Neural cell (in vitro differentiated cells): Measurements from ENCODE around the gene APBB1IP. TPM values are rescaled to one million over a fixed set of nuclear protein-coding genes. Genes with fewer than 3 reads are reported as not detected.
"Not testable (repeated sequence)": the region's sequence is repeated elsewhere in the genome, so short reads cannot be mapped to it uniquely, and the experiment has no call there.

Experiments
- H2AFZ ChIP-seq: fragments of 200-600, 300-800 bp; sonication (generic), shearing (Covaris generic); 2 replicates; pipeline ENCODE4 v1.6.0; 2014; ENCODE audit warnings: low read depth, mild to moderate bottlenecking, antibody characterized with exemption, low read length, moderate library complexity
- H3F3A ChIP-seq: fragments of 200-600 bp; shearing (Covaris generic); 2 replicates; pipeline ENCODE4 v1.6.1; 2016; ENCODE audit warnings: mild to moderate bottlenecking, moderate library complexity, mixed read lengths, antibody characterized with exemption, low read length; ENCODE audit not compliant: insufficient read depth, poor library complexity, severe bottlenecking
- H3K27ac ChIP-seq: fragments of 200-600, 300-800 bp; sonication (generic), shearing (Covaris generic); 2 replicates; pipeline ENCODE4 v1.5.1; 2014; ENCODE audit warnings: mild to moderate bottlenecking, low read length, moderate library complexity
- H3K27me3 ChIP-seq: fragments of 300-800, 200-600 bp; sonication (generic), shearing (Covaris generic); 2 replicates; pipeline ENCODE4 v1.6.0; 2014; ENCODE audit warnings: mild to moderate bottlenecking, low read depth, low read length, moderate library complexity; ENCODE audit not compliant: insufficient read depth
- H3K36me3 ChIP-seq: fragments of 300-800, 200-600 bp; sonication (generic), shearing (Covaris generic); 2 replicates; pipeline ENCODE4 v1.5.1; 2014; ENCODE audit warnings: mild to moderate bottlenecking, antibody characterized with exemption, low read length, moderate library complexity; ENCODE audit not compliant: insufficient read depth
- H3K4me2 ChIP-seq: fragments of 300-800, 200-600 bp; sonication (generic), shearing (Covaris generic); 2 replicates; pipeline ENCODE4 v1.6.0; 2014; ENCODE audit warnings: mild to moderate bottlenecking, low read length
- H3K4me3 ChIP-seq: fragments of 300-800, 200-600 bp; sonication (generic), shearing (Covaris generic); 2 replicates; pipeline ENCODE4 v1.5.1; 2014; ENCODE audit warnings: mild to moderate bottlenecking, low read length, moderate library complexity
- H3K79me2 ChIP-seq: fragments of 200-600 bp; shearing (Covaris generic); replicated peaks from 2 replicates; pipeline ENCODE4 v1.6.0; 2014; ENCODE audit warnings: mild to moderate bottlenecking, low read length, moderate library complexity; ENCODE audit not compliant: insufficient read depth
- H3K9ac ChIP-seq: fragments of 300-800, 200-600 bp; sonication (generic), shearing (Covaris generic); 2 replicates; pipeline ENCODE4 v1.6.1; 2016; ENCODE audit warnings: mild to moderate bottlenecking, low read length, mixed read lengths
- H3K9me2 ChIP-seq: fragments of 200-600 bp; shearing (Covaris generic); 2 replicates; pipeline ENCODE4 v1.6.1; 2016; ENCODE audit warnings: mild to moderate bottlenecking, low read length, mixed read lengths; ENCODE audit not compliant: insufficient read depth
- H3K9me3 ChIP-seq: fragments of 200-600, 300-800 bp; sonication (generic), shearing (Covaris generic); 2 replicates; pipeline ENCODE4 v1.6.1; 2016; ENCODE audit warnings: mild to moderate bottlenecking, mixed run types, low read length, moderate library complexity, mixed read lengths
- H4K20me1 ChIP-seq: fragments of 200-600 bp; shearing (Covaris generic); 2 replicates; pipeline ENCODE4 v1.6.1; 2016; ENCODE audit warnings: mild to moderate bottlenecking, mixed run types; ENCODE audit not compliant: insufficient read depth
- CTCF ChIP-seq: fragments of 450-650 bp; IDR thresholded peaks from 2 replicates; pipeline ENCODE4 v1.5.1; 2014; ENCODE audit warnings: antibody characterized with exemption, mild to moderate bottlenecking, moderate library complexity; ENCODE audit not compliant: poor library complexity, severe bottlenecking
- EP300 ChIP-seq: fragments of 450-650 bp; conservative IDR thresholded peaks from 2 replicates; pipeline ENCODE4 v1.6.1; 2014; ENCODE audit warnings: antibody characterized with exemption, mild to moderate bottlenecking, moderate library complexity; ENCODE audit not compliant: poor library complexity, severe bottlenecking
- EZH2 ChIP-seq: fragments of 200-600, 300-800 bp; shearing (Covaris generic), sonication (generic); IDR thresholded peaks from 2 replicates; pipeline ENCODE4 v1.6.1; 2014; ENCODE audit warnings: antibody characterized with exemption, low read length, borderline replicate concordance, mild to moderate bottlenecking; ENCODE audit not compliant: insufficient read depth, poor library complexity, severe bottlenecking
- MXI1 ChIP-seq: fragments of 450-650 bp; conservative IDR thresholded peaks from 2 replicates; pipeline ENCODE4 v1.6.1; 2014; ENCODE audit warnings: antibody characterized with exemption, mild to moderate bottlenecking; ENCODE audit not compliant: poor library complexity, severe bottlenecking
- POLR2AphosphoS5 ChIP-seq: IDR thresholded peaks from 2 replicates; pipeline ENCODE4 v1.6.1; 2012
- RAD21 ChIP-seq: fragments of 450-650 bp; conservative IDR thresholded peaks from 2 replicates; pipeline ENCODE4 v1.6.1; 2014; ENCODE audit warnings: antibody characterized with exemption, mild to moderate bottlenecking, moderate library complexity
- SMC3 ChIP-seq: fragments of 450-650 bp; conservative IDR thresholded peaks from 2 replicates; pipeline ENCODE4 v1.6.1; 2014; ENCODE audit warnings: antibody characterized with exemption, mild to moderate bottlenecking, moderate library complexity; ENCODE audit not compliant: poor library complexity
- TAF1 ChIP-seq: IDR thresholded peaks from 2 replicates; pipeline ENCODE4 v1.6.1; 2012; ENCODE audit warnings: low read depth
- polyA plus RNA-seq: library from polyadenylated mRNA; depleted of rRNA; stranded (reverse); fragments of >200 nt; gene quantifications from 2 replicates; pipeline ENCODE4 v1.2.3, GENCODE V29; 2014
- TF ChIP-seq, protein P1 (sequence below): IDR thresholded peaks from 2 replicates; pipeline ENCODE4 v1.6.1; 2012; ENCODE audit warnings: borderline replicate concordance

Gene APBB1IP
- polyA plus RNA-seq, 1 donor from 2014 or later = not detected

DNA sequence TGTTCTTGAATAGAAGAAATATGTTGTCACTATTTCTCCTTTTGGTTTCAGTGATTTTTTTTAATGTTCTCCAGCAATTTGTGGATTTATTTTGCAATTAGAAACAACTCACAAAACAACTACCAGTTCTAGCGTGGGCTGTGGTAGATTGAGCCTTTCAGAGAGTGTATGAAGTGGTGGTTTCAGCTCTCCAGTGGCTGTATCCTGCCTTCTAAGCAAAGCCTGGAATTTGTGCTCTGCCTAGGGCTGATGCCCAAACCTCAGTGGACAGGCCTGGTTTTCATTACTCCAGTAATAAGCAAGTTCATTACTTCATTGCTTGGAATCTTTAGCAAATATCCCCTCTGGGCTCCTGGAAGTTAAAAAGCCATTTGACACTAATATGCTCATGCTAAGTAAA is 35.9 kb downstream of the APBB1IP start:
- TF ChIP-seq CTCF (no peak), SMC3 (no peak), MXI1 (no peak), RAD21 (no peak), EZH2 (no peak), TAF1 (no peak), EP300 (no peak), POLR2AphosphoS5 (no peak)
- TF ChIP-seq, protein P1, sequence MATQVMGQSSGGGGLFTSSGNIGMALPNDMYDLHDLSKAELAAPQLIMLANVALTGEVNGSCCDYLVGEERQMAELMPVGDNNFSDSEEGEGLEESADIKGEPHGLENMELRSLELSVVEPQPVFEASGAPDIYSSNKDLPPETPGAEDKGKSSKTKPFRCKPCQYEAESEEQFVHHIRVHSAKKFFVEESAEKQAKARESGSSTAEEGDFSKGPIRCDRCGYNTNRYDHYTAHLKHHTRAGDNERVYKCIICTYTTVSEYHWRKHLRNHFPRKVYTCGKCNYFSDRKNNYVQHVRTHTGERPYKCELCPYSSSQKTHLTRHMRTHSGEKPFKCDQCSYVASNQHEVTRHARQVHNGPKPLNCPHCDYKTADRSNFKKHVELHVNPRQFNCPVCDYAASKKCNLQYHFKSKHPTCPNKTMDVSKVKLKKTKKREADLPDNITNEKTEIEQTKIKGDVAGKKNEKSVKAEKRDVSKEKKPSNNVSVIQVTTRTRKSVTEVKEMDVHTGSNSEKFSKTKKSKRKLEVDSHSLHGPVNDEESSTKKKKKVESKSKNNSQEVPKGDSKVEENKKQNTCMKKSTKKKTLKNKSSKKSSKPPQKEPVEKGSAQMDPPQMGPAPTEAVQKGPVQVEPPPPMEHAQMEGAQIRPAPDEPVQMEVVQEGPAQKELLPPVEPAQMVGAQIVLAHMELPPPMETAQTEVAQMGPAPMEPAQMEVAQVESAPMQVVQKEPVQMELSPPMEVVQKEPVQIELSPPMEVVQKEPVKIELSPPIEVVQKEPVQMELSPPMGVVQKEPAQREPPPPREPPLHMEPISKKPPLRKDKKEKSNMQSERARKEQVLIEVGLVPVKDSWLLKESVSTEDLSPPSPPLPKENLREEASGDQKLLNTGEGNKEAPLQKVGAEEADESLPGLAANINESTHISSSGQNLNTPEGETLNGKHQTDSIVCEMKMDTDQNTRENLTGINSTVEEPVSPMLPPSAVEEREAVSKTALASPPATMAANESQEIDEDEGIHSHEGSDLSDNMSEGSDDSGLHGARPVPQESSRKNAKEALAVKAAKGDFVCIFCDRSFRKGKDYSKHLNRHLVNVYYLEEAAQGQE = no peak
- Histone ChIP-seq H2AFZ (no peak overlapping the region), H3K79me2 (no peaks in the 10 kb centered on the region), H3K4me2 (no peak overlapping the region), H3K9me2 (no peaks in the 10 kb centered on the region), H3K27ac (no peak overlapping the region), H3K36me3 (no peaks in the 10 kb centered on the region), H3F3A (no peaks in the 10 kb centered on the region), H3K27me3 (no peaks in the 10 kb centered on the region), H3K4me3 (no peak overlapping the region), H4K20me1 (no peaks in the 10 kb centered on the region), H3K9ac (no peak overlapping the region), H3K9me3 (no peaks in the 10 kb centered on the region)

DNA sequence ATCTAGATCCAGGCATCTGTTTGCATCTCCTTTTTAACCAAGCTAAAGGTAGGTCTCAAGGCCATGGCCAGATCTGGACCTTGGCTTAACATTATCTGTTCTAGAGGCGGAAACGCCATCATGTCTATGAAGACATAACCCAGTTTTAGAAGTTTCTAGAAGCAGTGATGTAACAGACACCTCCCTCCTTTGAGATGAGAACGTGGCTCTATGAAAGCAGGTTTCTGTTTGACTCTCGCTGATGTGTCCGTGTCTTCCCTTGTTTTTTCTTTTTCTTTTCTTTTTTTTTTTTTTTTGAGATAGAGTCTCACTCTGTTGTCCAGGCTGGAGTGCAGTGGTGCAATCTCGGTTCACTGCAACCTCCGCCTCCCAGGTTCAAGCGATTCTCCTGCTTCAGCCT is 36.7 kb downstream of the APBB1IP start:
- not testable (repeated sequence) for H3K9me3 ChIP-seq, H3K27ac ChIP-seq

GRCh38 chr10:26475386-26475785 is 37.2 kb downstream of the APBB1IP start:
- Histone ChIP-seq H3K9me2 (no peaks in the 10 kb centered on the region), H3K27me3 (no peaks in the 10 kb centered on the region), H2AFZ (no peak overlapping the region), H3K79me2 (no peaks in the 10 kb centered on the region), H3K9me3 (no peaks in the 10 kb centered on the region), H3K36me3 (no peaks in the 10 kb centered on the region), H3K4me2 (no peak overlapping the region), H3K9ac (no peak overlapping the region), H3K27ac (no peak overlapping the region), H4K20me1 (no peaks in the 10 kb centered on the region), H3K4me3 (no peak overlapping the region), H3F3A (no peaks in the 10 kb centered on the region)
- TF ChIP-seq CTCF = no peak
- no peak for TF ChIP-seq EP300
- TF ChIP-seq TAF1 = no peak
- no peak for TF ChIP-seq SMC3
- no peak for TF ChIP-seq MXI1
- TF ChIP-seq RAD21 = no peak
- TF ChIP-seq, protein P1 = no peak
- no peak for TF ChIP-seq EZH2

More for the DNA sequence above, 36.7 kb downstream of the APBB1IP start:
- H3F3A ChIP-seq, H2AFZ ChIP-seq, H3K4me3 ChIP-seq, H3K9ac ChIP-seq, H3K9me2 ChIP-seq, H3K79me2 ChIP-seq, H3K27me3 ChIP-seq, H4K20me1 ChIP-seq, H3K36me3 ChIP-seq, H3K4me2 ChIP-seq: not testable (repeated sequence)
